ENCODE measurements around the gene PCDHA3. TPM values are rescaled to one million over a fixed set of nuclear protein-coding genes. Genes with fewer than 3 reads are reported as not detected.
"Not testable (repeated sequence)": the region's sequence is repeated elsewhere in the genome, so short reads cannot be mapped to it uniquely, and the experiment has no call there.

Gene PCDHA3
- total RNA-seq, 1 experiment from 2014 or later: not detected

GRCh38 chr5:140833993-140834392, 33.1 kb downstream of the PCDHA3 start, which contains the start of gene PCDHA7:
Gene PCDHA7 (plus strand): TSS chr5:140834269. CDS start chr5:140834384, 115 bp downstream.
- Histone ChIP-seq H2BK120ac (ENCODE audit: low read depth, low read length, poor library complexity, severe bottlenecking) (no peak within 1 kb of the TSS), H4K20me1 (ENCODE audit: control insufficient read depth, insufficient read depth, insufficient read length) (no peaks in the 10 kb centered on the region), H2BK15ac (ENCODE audit: low read depth, low read length) (no peak within 1 kb of the TSS), H3K4me1 (ENCODE audit: insufficient read depth, low read length) (no peaks in the 10 kb centered on the region), H3K27me3 (ENCODE audit: insufficient read depth, low read length) (no peaks in the 10 kb centered on the region), H4K8ac (replicated peaks; ENCODE audit: insufficient read length, low read depth, low read length) (no peak within 1 kb of the TSS), H3K27ac (ENCODE audit: insufficient read length, low read depth, low read length) (no peak within 1 kb of the TSS), H3K23ac (ENCODE audit: insufficient read length, low read depth, low read length) (no peak within 1 kb of the TSS), H4K5ac (ENCODE audit: insufficient read length, low read depth, low read length) (no peak within 1 kb of the TSS), H2BK12ac (ENCODE audit: insufficient read length, low read depth, low read length) (no peak within 1 kb of the TSS), H2BK5ac (ENCODE audit: insufficient read length, low read length) (no peak within 1 kb of the TSS), H2AK5ac (ENCODE audit: insufficient read length, low read length) (no peak within 1 kb of the TSS), H3K56ac (ENCODE audit: insufficient read length, low read depth, low read length) (no peak within 1 kb of the TSS), H3T11ph (ENCODE audit: low read length) (no peak within 1 kb of the TSS), H3K14ac (ENCODE audit: insufficient read depth, low read length) (no peak within 1 kb of the TSS), H3K23me2 (ENCODE audit: insufficient read length, low read depth, low read length, poor library complexity, severe bottlenecking) (no peaks in the 10 kb centered on the region), H3K79me2 (ENCODE audit: insufficient read depth, low read length) (no peaks in the 10 kb centered on the region), H4K91ac (ENCODE audit: insufficient read length, low read depth, low read length) (no peak within 1 kb of the TSS), H2AFZ (ENCODE audit: low read length) (no peak within 1 kb of the TSS), H3K4ac (ENCODE audit: low read depth, low read length) (no peak within 1 kb of the TSS), H3K18ac (ENCODE audit: insufficient read length, low read depth, low read length) (no peak within 1 kb of the TSS), H2BK20ac (ENCODE audit: low read depth, low read length, poor library complexity, severe bottlenecking) (no peak within 1 kb of the TSS), H3K9me3 (ENCODE audit: control insufficient read depth, low read depth, low read length) (no peaks in the 10 kb centered on the region), H3K79me1 (ENCODE audit: insufficient read depth, low read depth, low read length, poor library complexity, severe bottlenecking) (no peaks in the 10 kb centered on the region), H3K9ac (ENCODE audit: extremely low read depth, insufficient read length, low read length) (no peak within 1 kb of the TSS), H3K4me2 (ENCODE audit: insufficient read depth, insufficient read length, low read length) (no peak within 1 kb of the TSS)
- H3K27me3 Mint-ChIP-seq (ENCODE audit: low read depth): no peaks in the 10 kb centered on the region
- WGBS (ENCODE audit: extremely low coverage, insufficient read length, low lambda C conversion rate): no CpG with 5 or more reads among the region's 8 CpGs
- no peak for DNase-seq
- peaks cover 25 to 28% of the 10 kb centered on the region in 2 experiments for H3K9me3 Mint-ChIP-seq
- peak within 1 kb of the TSS in 1 of 2 experiments; percentile 33; a peak in 1 of 5 replicates for H3K4me3 Mint-ChIP-seq
- peaks cover 17 to 44% (median 19%) of the 10 kb centered on the region in 3 experiments for H3K36me3 Mint-ChIP-seq (ENCODE audit: insufficient read depth in 1 of 3, low read depth in 3 of 3)
- TF ChIP-seq CTCF (conservative IDR thresholded peaks at IDR 0.05): 0 out of 3 replicates have a peak, but pooled peaks have one; percentile 19
- no peak within 1 kb of the TSS for H3K27ac Mint-ChIP-seq
- peaks cover 0 to 5% of the 10 kb centered on the region in 2 experiments; a peak in 1 of 4 replicates for H3K4me1 Mint-ChIP-seq

- H2BK5ac ChIP-seq (ENCODE audit: insufficient read length, low read length); DNase-seq; H3K27me3 Mint-ChIP-seq (ENCODE audit: low read depth); H3K56ac ChIP-seq (ENCODE audit: insufficient read length, low read depth, low read length); H3K23me2 ChIP-seq (ENCODE audit: insufficient read length, low read depth, low read length, poor library complexity, severe bottlenecking); H3K4me1 ChIP-seq (ENCODE audit: insufficient read depth, low read length); H2BK15ac ChIP-seq (ENCODE audit: low read depth, low read length); H3K79me1 ChIP-seq (ENCODE audit: insufficient read depth, low read depth, low read length, poor library complexity, severe bottlenecking); H3K14ac ChIP-seq (ENCODE audit: insufficient read depth, low read length); H3K4ac ChIP-seq (ENCODE audit: low read depth, low read length); H4K20me1 ChIP-seq (ENCODE audit: control insufficient read depth, insufficient read depth, insufficient read length); H3K9ac ChIP-seq (ENCODE audit: extremely low read depth, insufficient read length, low read length); H3K9me3 ChIP-seq (ENCODE audit: control insufficient read depth, low read depth, low read length); H3K4me1 Mint-ChIP-seq; H3K23ac ChIP-seq (ENCODE audit: insufficient read length, low read depth, low read length); H2AK5ac ChIP-seq (ENCODE audit: insufficient read length, low read length); H4K5ac ChIP-seq (ENCODE audit: insufficient read length, low read depth, low read length); H2BK20ac ChIP-seq (ENCODE audit: low read depth, low read length, poor library complexity, severe bottlenecking); H2AFZ ChIP-seq (ENCODE audit: low read length); H3K79me2 ChIP-seq (ENCODE audit: insufficient read depth, low read length); H3K27me3 ChIP-seq (ENCODE audit: insufficient read depth, low read length); H4K8ac ChIP-seq (replicated peaks; ENCODE audit: insufficient read length, low read depth, low read length); H3K18ac ChIP-seq (ENCODE audit: insufficient read length, low read depth, low read length); H2BK12ac ChIP-seq (ENCODE audit: insufficient read length, low read depth, low read length); H3K27ac Mint-ChIP-seq; H2BK120ac ChIP-seq (ENCODE audit: low read depth, low read length, poor library complexity, severe bottlenecking); H3K27ac ChIP-seq (ENCODE audit: insufficient read length, low read depth, low read length); H3T11ph ChIP-seq (ENCODE audit: low read length); H3K4me2 ChIP-seq (ENCODE audit: insufficient read depth, insufficient read length, low read length); H4K91ac ChIP-seq (ENCODE audit: insufficient read length, low read depth, low read length): not testable (repeated sequence)
- WGBS (ENCODE audit: extremely low coverage, insufficient read length, low lambda C conversion rate): no CpG with 5 or more reads among the region's 38 CpGs
- Mint-ChIP-seq H3K9me3 (peaks cover 20 to 26% of the 10 kb centered on the region in 2 experiments), H3K36me3 (ENCODE audit: insufficient read depth in 1 of 3, low read depth in 3 of 3) (peaks cover 14 to 38% (median 15%) of the 10 kb centered on the region in 3 experiments), H3K4me3 (peak overlapping the region in 1 of 2 experiments; percentile 33; a peak in 1 of 5 replicates)
Observed at GRCh38 chr5:140834439-140835008, 33.7 kb downstream of the PCDHA3 start.
